ENCODE results near the gene ZNF136. TPM values are rescaled to one million over a fixed set of nuclear protein-coding genes. Genes with fewer than 3 reads are reported as not detected.
A peak's percentile ranks its signal among the peaks of the same experiment; 100 is the strongest.

ZNF136 gene
- total and polyA plus RNA-seq, 2 of the 13 experiments (the other 11 are each of a cell fraction or from before 2014, with no cell fraction given), result 2.5 to 10.2 TPM

DNA sequence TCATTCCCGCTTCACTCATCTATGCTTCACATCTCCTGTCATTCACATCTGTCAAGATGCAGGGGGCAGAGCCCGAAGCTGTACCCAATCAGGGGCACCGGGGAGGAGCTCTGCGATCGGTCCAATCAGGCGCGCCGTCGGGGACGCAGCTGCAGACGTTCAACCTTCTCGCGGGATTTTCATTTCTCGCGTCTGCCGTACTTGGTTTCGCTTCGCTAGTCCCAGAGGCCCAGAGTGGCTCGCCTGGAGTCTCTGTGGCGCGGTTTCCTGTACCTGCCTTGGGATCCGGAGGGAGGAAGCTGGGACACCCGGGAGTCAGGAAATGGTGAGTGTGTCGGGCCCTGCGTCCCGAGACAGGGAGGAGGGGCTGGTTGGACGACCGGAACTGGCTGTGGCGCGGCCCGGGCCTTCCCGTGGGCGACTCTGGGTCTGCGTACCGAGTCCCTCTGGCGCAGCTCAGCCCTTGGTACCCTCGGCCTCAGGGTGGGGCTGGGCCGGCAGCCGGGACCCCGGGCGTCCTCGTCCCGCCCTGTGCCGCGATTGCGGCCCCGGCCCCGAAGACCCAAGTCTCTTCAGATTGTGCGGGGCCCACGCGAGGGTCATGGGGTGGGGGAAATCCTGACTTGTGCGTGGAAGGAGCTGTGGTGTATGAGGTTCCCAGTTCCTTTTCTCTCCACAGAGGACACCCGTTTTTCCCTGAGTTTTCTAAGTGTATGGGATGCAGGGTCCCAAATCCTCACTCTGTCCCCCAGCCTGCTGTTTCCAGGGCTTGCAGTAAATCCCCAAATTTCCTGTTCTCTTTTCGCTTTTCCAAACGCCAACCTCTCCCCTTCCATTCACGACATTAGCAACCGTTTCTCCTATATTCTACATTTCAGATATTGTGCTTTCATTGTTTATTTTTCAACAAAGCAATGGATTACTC, at the start of gene ZNF136 (continued):
- TF ChIP-seq JUNB (CRISPR knock-in tag; IDR thresholded peaks at IDR 0.05; ENCODE audit: borderline replicate concordance) (no peak), PAWR (CRISPR knock-in tag; IDR thresholded peaks at IDR 0.05; ENCODE audit: borderline replicate concordance) (no peak), DNMT3B (CRISPR knock-in tag; conservative IDR thresholded peaks at IDR 0.05) (no peak), HINFP (CRISPR knock-in tag; IDR thresholded peaks at IDR 0.05; ENCODE audit: low read depth) (no peak), SOX6 (IDR thresholded peaks at IDR 0.05) (no peak), SOX6 (CRISPR knock-in tag; IDR thresholded peaks at IDR 0.05) (no peak), FOXO1 (CRISPR knock-in tag; IDR thresholded peaks at IDR 0.05) (peak; percentile 17; the same call in 1 of the 2 replicates), HNRNPL (IDR thresholded peaks at IDR 0.05; ENCODE audit: low read depth, low read length) (no peak), ZNF460 (CRISPR knock-in tag; IDR thresholded peaks at IDR 0.05; ENCODE audit: borderline replicate concordance) (no peak), MAFK (conservative IDR thresholded peaks at IDR 0.05 in 1 of 2, IDR thresholded peaks at IDR 0.05 in 1 of 2; ENCODE audit: low read length in 2 of 2) (no peak), ZNF883 (CRISPR knock-in tag; IDR thresholded peaks at IDR 0.05; ENCODE audit: not compliant biosample characterization) (peak; percentile 79), REXO4 (CRISPR knock-in tag; IDR thresholded peaks at IDR 0.05; ENCODE audit: borderline replicate concordance) (no peak), ZNF292 (CRISPR knock-in tag; IDR thresholded peaks at IDR 0.05; ENCODE audit: borderline replicate concordance, low read depth) (0 out of 2 replicates have a peak, but pooled peaks have one; percentile 28), POLR2AphosphoS5 (IDR thresholded peaks at IDR 0.05; ENCODE audit: low read depth, low read length) (peak; percentile 86), SAFB2 (CRISPR knock-in tag; IDR thresholded peaks at IDR 0.05; ENCODE audit: borderline replicate concordance, low read depth) (0 out of 2 replicates have a peak, but pooled peaks have one; percentile 67), TCF7L2 (IDR thresholded peaks at IDR 0.05; ENCODE audit: low read depth, low read length) (no peak), ZNF615 (CRISPR knock-in tag; IDR thresholded peaks at IDR 0.05; ENCODE audit: borderline replicate concordance) (peak; percentile 50; the same call in 1 of the 2 replicates), ZNF383 (CRISPR knock-in tag; IDR thresholded peaks at IDR 0.05; ENCODE audit: borderline replicate concordance) (no peak), CENPX (CRISPR knock-in tag; IDR thresholded peaks at IDR 0.05) (no peak), ZFP41 (CRISPR knock-in tag; IDR thresholded peaks at IDR 0.05; ENCODE audit: borderline replicate concordance) (no peak)
- TF ChIP-seq, protein P1, sequence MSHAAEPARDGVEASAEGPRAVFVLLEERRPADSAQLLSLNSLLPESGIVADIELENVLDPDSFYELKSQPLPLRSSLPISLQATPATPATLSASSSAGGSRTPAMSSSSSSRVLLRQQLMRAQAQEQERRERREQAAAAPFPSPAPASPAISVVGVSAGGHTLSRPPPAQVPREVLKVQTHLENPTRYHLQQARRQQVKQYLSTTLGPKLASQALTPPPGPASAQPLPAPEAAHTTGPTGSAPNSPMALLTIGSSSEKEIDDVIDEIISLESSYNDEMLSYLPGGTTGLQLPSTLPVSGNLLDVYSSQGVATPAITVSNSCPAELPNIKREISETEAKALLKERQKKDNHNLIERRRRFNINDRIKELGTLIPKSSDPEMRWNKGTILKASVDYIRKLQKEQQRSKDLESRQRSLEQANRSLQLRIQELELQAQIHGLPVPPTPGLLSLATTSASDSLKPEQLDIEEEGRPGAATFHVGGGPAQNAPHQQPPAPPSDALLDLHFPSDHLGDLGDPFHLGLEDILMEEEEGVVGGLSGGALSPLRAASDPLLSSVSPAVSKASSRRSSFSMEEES (CRISPR knock-in tag; IDR thresholded peaks at IDR 0.05), result peak; percentile 24; the same call in 1 of the 2 replicates
- TF ChIP-seq, protein P2, sequence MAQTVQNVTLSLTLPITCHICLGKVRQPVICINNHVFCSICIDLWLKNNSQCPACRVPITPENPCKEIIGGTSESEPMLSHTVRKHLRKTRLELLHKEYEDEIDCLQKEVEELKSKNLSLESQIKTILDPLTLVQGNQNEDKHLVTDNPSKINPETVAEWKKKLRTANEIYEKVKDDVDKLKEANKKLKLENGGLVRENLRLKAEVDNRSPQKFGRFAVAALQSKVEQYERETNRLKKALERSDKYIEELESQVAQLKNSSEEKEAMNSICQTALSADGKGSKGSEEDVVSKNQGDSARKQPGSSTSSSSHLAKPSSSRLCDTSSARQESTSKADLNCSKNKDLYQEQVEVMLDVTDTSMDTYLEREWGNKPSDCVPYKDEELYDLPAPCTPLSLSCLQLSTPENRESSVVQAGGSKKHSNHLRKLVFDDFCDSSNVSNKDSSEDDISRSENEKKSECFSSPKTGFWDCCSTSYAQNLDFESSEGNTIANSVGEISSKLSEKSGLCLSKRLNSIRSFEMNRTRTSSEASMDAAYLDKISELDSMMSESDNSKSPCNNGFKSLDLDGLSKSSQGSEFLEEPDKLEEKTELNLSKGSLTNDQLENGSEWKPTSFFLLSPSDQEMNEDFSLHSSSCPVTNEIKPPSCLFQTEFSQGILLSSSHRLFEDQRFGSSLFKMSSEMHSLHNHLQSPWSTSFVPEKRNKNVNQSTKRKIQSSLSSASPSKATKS (CRISPR knock-in tag; IDR thresholded peaks at IDR 0.05), result no peak

All from HepG2 (cell line).